CD4-positive, alpha-beta T cell (primary cell): ENCODE data around the gene ABHD8. TPM values are rescaled to one million over a fixed set of nuclear protein-coding genes. Genes with fewer than 3 reads are reported as not detected.
A peak's percentile ranks its signal among the peaks of the same experiment; 100 is the strongest.

Experiments
- ATAC-seq: fragments of 200-7000 bp; cut with Tn5 transposase; one replicate; pipeline ENCODE4 v1.10.0; 2022; ENCODE audit warnings: mild to moderate bottlenecking; ENCODE audit not compliant: poor library complexity
- CTCF ChIA-PET: fragments of 350-600 bp; sonication (Branson Sonifier 250); formaldehyde crosslinking; loops from one replicate; lab custom pipeline; 2021; ENCODE audit warnings: antibody characterized with exemption, inconsistent platforms; lab: Charles Lee
- POLR2A ChIA-PET: fragments of 350-600 bp; sonication (Branson Sonifier 250); formaldehyde crosslinking; loops from one replicate; lab custom pipeline; 2021; ENCODE audit warnings: antibody characterized with exemption, inconsistent platforms; lab: Charles Lee
- DNase-seq, 14 experiments: peaks; one replicate each; pipeline ENCODE4 v3.0.0-alpha.2; 2013 to 2020; ENCODE audit warnings: mixed read lengths in 2 of 14
- H3K27ac ChIP-seq, 2 donors: one replicate each; pipeline versions ENCODE4 v1.5.1 to v1.7.0; 2013; ENCODE audit warnings: low read length in 2 of 2, low read depth in 1 of 2, mild to moderate bottlenecking in 1 of 2
- H3K27me3 ChIP-seq, 2 experiments: 1 replicate in 1 of 2; 2 replicates in 1 of 2; pipeline versions ENCODE4 v1.6.1 to v1.7.0; 2013; ENCODE audit warnings: low read length in 2 of 2, control low read depth in 1 of 2, mild to moderate bottlenecking in 1 of 2, moderate library complexity in 1 of 2; ENCODE audit not compliant: insufficient read depth in 2 of 2, control insufficient read depth in 1 of 2
- H3K36me3 ChIP-seq: one replicate; pipeline ENCODE4 v1.6.1; 2013; ENCODE audit warnings: low read length, control low read depth; ENCODE audit not compliant: insufficient read depth
- H3K4me1 ChIP-seq: one replicate; pipeline ENCODE4 v1.6.1; 2013; ENCODE audit warnings: low read length, control low read depth; ENCODE audit not compliant: insufficient read depth
- H3K4me3 ChIP-seq: one replicate; pipeline ENCODE4 v1.5.1; 2013; ENCODE audit warnings: mild to moderate bottlenecking, low read length, moderate library complexity
- H3K9me3 ChIP-seq, 2 experiments: 1 replicate in 1 of 2; 2 replicates in 1 of 2; pipeline versions ENCODE4 v1.6.1 to v1.7.0; 2013; ENCODE audit warnings: low read length in 2 of 2, mild to moderate bottlenecking in 2 of 2, control low read depth in 1 of 2, moderate library complexity in 1 of 2; ENCODE audit not compliant: control insufficient read depth in 1 of 2, insufficient read depth in 1 of 2
- H3K27ac Mint-ChIP-seq: one replicate; pipeline ENCODE4 v1.8.0; 2020; ENCODE audit warnings: mixed read lengths
- H3K27me3 Mint-ChIP-seq: one replicate; pipeline ENCODE4 v1.8.0; 2021; ENCODE audit warnings: mixed read lengths
- H3K36me3 Mint-ChIP-seq: one replicate; pipeline ENCODE4 v1.8.0; 2021; ENCODE audit warnings: low read depth, mixed read lengths
- H3K4me1 Mint-ChIP-seq: one replicate; pipeline ENCODE4 v1.8.0; 2021; ENCODE audit warnings: low read depth, mixed read lengths
- H3K4me3 Mint-ChIP-seq: one replicate; pipeline ENCODE4 v1.8.0; 2020; ENCODE audit warnings: mild to moderate bottlenecking, mixed read lengths
- H3K9me3 Mint-ChIP-seq: one replicate; pipeline ENCODE4 v1.8.0; 2020; ENCODE audit warnings: mixed read lengths
- intact Hi-C, 2 experiments: fragments of 100-400 bp; cut with DNase I in 1 of 2; cut with micrococcal nuclease in 1 of 2; formaldehyde crosslinking; loops; one replicate each; pipeline versions ENCODE4 v1.15.1 to v1.9.0; 2023 to 2025; cut with DNase I, micrococcal nuclease
- total RNA-seq, 174 experiments: library from RNA in 2 of 174; stranded (reverse) in 2 of 174; gene quantifications; one replicate each; pipeline ENCODE4 v1.2.3 and lab custom pipeline; 2021 to 2026
- TF ChIP-seq, protein P1 (sequence below): fragments of 200-600 bp; IDR thresholded peaks from one replicate; pipeline ENCODE4 v1.8.0; 2022; ENCODE audit warnings: antibody characterized with exemption, mild to moderate bottlenecking

Gene ABHD8
- total RNA-seq, 2 experiments from 2014 or later = 4.4 to 4.6 TPM

- ATAC-seq (no peak), DNase-seq (no peak)
- Mint-ChIP-seq H3K27me3 (peaks cover 45% of the 10 kb centered on the region), H3K9me3 (no peaks in the 10 kb centered on the region), H3K36me3 (no peaks in the 10 kb centered on the region), H3K27ac (no peak overlapping the region), H3K4me1 (peaks cover 5% of the 10 kb centered on the region), H3K4me3 (no peak overlapping the region)
- Histone ChIP-seq H3K4me1 (peaks cover 14% of the 10 kb centered on the region), H3K36me3 (no peaks in the 10 kb centered on the region), H3K27me3 (peaks cover 2 to 18% of the 10 kb centered on the region in 2 experiments), H3K27ac (no peak overlapping the region), H3K4me3 (no peak overlapping the region), H3K9me3 (no peaks in the 10 kb centered on the region)
- POLR2A ChIA-PET = no interaction called here
- TF ChIP-seq, protein P1, sequence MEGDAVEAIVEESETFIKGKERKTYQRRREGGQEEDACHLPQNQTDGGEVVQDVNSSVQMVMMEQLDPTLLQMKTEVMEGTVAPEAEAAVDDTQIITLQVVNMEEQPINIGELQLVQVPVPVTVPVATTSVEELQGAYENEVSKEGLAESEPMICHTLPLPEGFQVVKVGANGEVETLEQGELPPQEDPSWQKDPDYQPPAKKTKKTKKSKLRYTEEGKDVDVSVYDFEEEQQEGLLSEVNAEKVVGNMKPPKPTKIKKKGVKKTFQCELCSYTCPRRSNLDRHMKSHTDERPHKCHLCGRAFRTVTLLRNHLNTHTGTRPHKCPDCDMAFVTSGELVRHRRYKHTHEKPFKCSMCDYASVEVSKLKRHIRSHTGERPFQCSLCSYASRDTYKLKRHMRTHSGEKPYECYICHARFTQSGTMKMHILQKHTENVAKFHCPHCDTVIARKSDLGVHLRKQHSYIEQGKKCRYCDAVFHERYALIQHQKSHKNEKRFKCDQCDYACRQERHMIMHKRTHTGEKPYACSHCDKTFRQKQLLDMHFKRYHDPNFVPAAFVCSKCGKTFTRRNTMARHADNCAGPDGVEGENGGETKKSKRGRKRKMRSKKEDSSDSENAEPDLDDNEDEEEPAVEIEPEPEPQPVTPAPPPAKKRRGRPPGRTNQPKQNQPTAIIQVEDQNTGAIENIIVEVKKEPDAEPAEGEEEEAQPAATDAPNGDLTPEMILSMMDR = no peak
- CTCF ChIA-PET = interaction anchor here (0.6 kb wide), 1 partner anchor 840 kb away, joined by 3 read pairs; no protein-coding TSS in a partner anchor
- intact Hi-C loops = no loop called here
Observed at GRCh38 chr19:17347361-17347760, 44.1 kb upstream of the ABHD8 start.

- Mint-ChIP-seq H3K4me1 (peaks cover 5% of the 10 kb centered on the region), H3K9me3 (no peaks in the 10 kb centered on the region), H3K36me3 (peaks cover 5% of the 10 kb centered on the region), H3K4me3 (peak overlapping the region; percentile 34), H3K27me3 (peaks cover 37% of the 10 kb centered on the region), H3K27ac (no peak overlapping the region)
- ChIA-PET POLR2A (no interaction called here), CTCF (no interaction called here)
- Histone ChIP-seq H3K27me3 (peaks cover 2 to 18% of the 10 kb centered on the region in 2 experiments), H3K9me3 (no peaks in the 10 kb centered on the region), H3K36me3 (peaks cover 5% of the 10 kb centered on the region), H3K4me1 (peaks cover 10% of the 10 kb centered on the region), H3K27ac (no peak overlapping the region), H3K4me3 (no peak overlapping the region)
- TF ChIP-seq, protein P1 = peak; percentile 97
- intact Hi-C loops = loop anchor here (1.0 kb wide), 4 partner anchors 40 to 120 kb away; no protein-coding TSS in a partner anchor
- ATAC-seq (peak; percentile 98), DNase-seq (peak; percentile 52 to 87 (median 72))
Observed at GRCh38 chr19:17346109-17346671, 43.0 kb upstream of the ABHD8 start.

- Histone ChIP-seq H3K4me1 (peaks cover 23% of the 10 kb centered on the region), H3K4me3 (no peak overlapping the region), H3K36me3 (peaks cover 7% of the 10 kb centered on the region), H3K27ac (no peak overlapping the region), H3K27me3 (no peaks in the 10 kb centered on the region), H3K9me3 (no peaks in the 10 kb centered on the region)
- Mint-ChIP-seq H3K9me3 (no peaks in the 10 kb centered on the region), H3K36me3 (peaks cover 11% of the 10 kb centered on the region), H3K27me3 (no peaks in the 10 kb centered on the region), H3K4me1 (peaks cover 12% of the 10 kb centered on the region), H3K4me3 (no peak overlapping the region), H3K27ac (no peak overlapping the region)
- POLR2A ChIA-PET = no interaction called here
- TF ChIP-seq, protein P1 = no peak
- CTCF ChIA-PET = interaction anchor here (0.7 kb wide), 1 partner anchor 49 kb away, joined by 3 read pairs; no protein-coding TSS in a partner anchor
- intact Hi-C loops = no loop called here
- no peak for DNase-seq
- ATAC-seq = no peak
Observed at GRCh38 chr19:17341845-17342244, 38.6 kb upstream of the ABHD8 start.
